HL-60 (cell line): ENCODE measurements around the gene RNF141.

Source experiments
- POLR2AphosphoS5 ChIP-seq: IDR thresholded peaks from 2 replicates; pipeline ENCODE4 v1.6.1; 2012; ENCODE audit warnings: low read depth
- SPI1 ChIP-seq: IDR thresholded peaks from 2 replicates; pipeline ENCODE4 v1.6.1; 2012; ENCODE audit warnings: low read depth, mild to moderate bottlenecking, borderline replicate concordance
- TF ChIP-seq, protein P1 (sequence below): IDR thresholded peaks from one replicate; pipeline ENCODE4 v1.5.1; 2011; ENCODE audit warnings: low read length, control low read depth, inconsistent platforms; ENCODE audit not compliant: insufficient read depth
- TF ChIP-seq, protein P2 (sequence below): IDR thresholded peaks from 2 replicates; pipeline ENCODE4 v1.6.1; 2012; ENCODE audit warnings: low read depth; ENCODE audit not compliant: insufficient replicate concordance

GRCh38 chr11:10484461-10485180, 56.4 kb downstream of the RNF141 start:
- TF ChIP-seq, protein P1, sequence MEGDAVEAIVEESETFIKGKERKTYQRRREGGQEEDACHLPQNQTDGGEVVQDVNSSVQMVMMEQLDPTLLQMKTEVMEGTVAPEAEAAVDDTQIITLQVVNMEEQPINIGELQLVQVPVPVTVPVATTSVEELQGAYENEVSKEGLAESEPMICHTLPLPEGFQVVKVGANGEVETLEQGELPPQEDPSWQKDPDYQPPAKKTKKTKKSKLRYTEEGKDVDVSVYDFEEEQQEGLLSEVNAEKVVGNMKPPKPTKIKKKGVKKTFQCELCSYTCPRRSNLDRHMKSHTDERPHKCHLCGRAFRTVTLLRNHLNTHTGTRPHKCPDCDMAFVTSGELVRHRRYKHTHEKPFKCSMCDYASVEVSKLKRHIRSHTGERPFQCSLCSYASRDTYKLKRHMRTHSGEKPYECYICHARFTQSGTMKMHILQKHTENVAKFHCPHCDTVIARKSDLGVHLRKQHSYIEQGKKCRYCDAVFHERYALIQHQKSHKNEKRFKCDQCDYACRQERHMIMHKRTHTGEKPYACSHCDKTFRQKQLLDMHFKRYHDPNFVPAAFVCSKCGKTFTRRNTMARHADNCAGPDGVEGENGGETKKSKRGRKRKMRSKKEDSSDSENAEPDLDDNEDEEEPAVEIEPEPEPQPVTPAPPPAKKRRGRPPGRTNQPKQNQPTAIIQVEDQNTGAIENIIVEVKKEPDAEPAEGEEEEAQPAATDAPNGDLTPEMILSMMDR: no peak
- TF ChIP-seq, protein P2, sequence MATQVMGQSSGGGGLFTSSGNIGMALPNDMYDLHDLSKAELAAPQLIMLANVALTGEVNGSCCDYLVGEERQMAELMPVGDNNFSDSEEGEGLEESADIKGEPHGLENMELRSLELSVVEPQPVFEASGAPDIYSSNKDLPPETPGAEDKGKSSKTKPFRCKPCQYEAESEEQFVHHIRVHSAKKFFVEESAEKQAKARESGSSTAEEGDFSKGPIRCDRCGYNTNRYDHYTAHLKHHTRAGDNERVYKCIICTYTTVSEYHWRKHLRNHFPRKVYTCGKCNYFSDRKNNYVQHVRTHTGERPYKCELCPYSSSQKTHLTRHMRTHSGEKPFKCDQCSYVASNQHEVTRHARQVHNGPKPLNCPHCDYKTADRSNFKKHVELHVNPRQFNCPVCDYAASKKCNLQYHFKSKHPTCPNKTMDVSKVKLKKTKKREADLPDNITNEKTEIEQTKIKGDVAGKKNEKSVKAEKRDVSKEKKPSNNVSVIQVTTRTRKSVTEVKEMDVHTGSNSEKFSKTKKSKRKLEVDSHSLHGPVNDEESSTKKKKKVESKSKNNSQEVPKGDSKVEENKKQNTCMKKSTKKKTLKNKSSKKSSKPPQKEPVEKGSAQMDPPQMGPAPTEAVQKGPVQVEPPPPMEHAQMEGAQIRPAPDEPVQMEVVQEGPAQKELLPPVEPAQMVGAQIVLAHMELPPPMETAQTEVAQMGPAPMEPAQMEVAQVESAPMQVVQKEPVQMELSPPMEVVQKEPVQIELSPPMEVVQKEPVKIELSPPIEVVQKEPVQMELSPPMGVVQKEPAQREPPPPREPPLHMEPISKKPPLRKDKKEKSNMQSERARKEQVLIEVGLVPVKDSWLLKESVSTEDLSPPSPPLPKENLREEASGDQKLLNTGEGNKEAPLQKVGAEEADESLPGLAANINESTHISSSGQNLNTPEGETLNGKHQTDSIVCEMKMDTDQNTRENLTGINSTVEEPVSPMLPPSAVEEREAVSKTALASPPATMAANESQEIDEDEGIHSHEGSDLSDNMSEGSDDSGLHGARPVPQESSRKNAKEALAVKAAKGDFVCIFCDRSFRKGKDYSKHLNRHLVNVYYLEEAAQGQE: no peak
- no peak for TF ChIP-seq POLR2AphosphoS5
- TF ChIP-seq SPI1: no peak
